H1 (cell line): ENCODE data around the gene CTNNA3. TPM values are rescaled to one million over a fixed set of nuclear protein-coding genes. Genes with fewer than 3 reads are reported as not detected.

Source experiments
- CHD2 ChIP-seq: IDR thresholded peaks from 2 replicates; pipeline ENCODE4 v1.6.1; 2012; ENCODE audit warnings: low read length, improper control_type of control experiment
- KDM1A ChIP-seq: fragments of 200-600, 300-600 bp; sonication (generic); IDR thresholded peaks from 2 replicates; pipeline ENCODE4 v1.7.1; 2016; ENCODE audit warnings: mild to moderate bottlenecking, low read length, borderline replicate concordance
- RNF2 ChIP-seq: fragments of 200-900, 300-1000 bp; sonication (generic); IDR thresholded peaks from 2 replicates; pipeline ENCODE4 v1.7.1; 2016; ENCODE audit warnings: borderline replicate concordance, low read depth, mild to moderate bottlenecking, antibody characterized with exemption, low read length; ENCODE audit not compliant: poor library complexity, severe bottlenecking; ENCODE audit errors: missing control alignments
- polyA plus RNA-seq, 7 experiments: library from polyadenylated mRNA; depleted of rRNA in 3 of 7; stranded (reverse) in 5 of 7; unstranded in 2 of 7; fragments of >200 nt in 5 of 7; fragments of 200-250 nt in 2 of 7; gene quantifications; 1 replicate in 5 of 7; 2 replicates in 1 of 7; 4 replicates in 1 of 7; pipeline versions ENCODE4 v1.2.1 to v1.2.3, GENCODE V29; 2011 to 2013; ENCODE audit warnings: missing spikeins in 2 of 7, mixed read lengths in 2 of 7
- total RNA-seq: library from RNA; stranded (reverse); fragmentation: NEBNext Ultra II Directional; extraction: Animal tissue kit (Norgen Biotek cat#: 25700); gene quantifications from 2 replicates; pipeline ENCODE4 v1.2.1, GENCODE V29; 2021

CTNNA3 gene
- total and polyA plus RNA-seq, 2 of the 8 experiments (the other 6 are each of a cell fraction or from before 2014, with no cell fraction given): 1.3 to 1.5 TPM

DNA sequence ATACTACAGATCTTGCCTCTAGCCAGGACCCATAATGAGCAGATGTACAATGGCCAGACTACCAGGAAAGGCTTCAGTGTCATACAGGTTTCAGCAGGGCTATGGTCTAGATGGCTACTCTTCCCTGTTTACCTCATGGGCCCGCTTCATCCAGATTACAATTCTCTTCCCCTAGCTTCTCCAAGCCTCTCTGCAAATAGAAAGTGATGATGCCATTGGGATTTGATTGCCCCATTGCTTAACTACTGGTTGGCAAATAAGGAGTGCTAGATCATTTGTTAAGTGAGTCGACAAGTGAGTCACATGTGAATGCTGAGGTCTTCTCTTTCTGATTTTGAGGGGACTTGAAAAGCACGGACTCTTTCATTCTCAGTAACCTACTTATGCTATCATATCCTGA, 1131.7 kb downstream of the CTNNA3 start (continued):
- TF ChIP-seq RNF2 (no peak), KDM1A (no peak), CHD2 (no peak)
- TF ChIP-seq, all 59 proteins: peak for 0
